ENCODE data around the gene NMNAT2. TPM values are rescaled to one million over a fixed set of nuclear protein-coding genes. Genes with fewer than 3 reads are reported as not detected.
"Not testable (repeated sequence)": the region's sequence is repeated elsewhere in the genome, so short reads cannot be mapped to it uniquely, and the experiment has no call there.

Gene NMNAT2
- polyA plus RNA-seq, 4 donors = 2.2 to 4.2 (median 3.6) TPM

DNA sequence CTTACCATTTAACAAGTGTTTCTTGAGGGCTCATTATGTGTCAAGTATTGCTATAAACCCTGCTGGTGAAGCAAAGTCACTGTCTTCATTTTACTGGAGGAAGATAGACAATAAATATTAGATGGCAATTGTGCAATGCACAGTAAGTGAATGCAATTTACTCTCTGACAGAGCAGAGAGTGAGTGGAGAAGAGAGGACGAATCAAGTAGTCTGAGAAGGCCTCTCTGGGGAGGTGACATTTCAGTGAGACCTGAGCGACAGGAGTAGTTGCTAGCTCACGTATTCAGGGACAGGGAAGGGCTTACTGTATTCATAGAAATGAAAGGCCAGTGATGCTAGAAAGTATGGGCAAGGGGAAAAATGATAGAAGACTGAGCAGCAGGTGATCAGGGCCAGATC is 1.2 kb upstream of the NMNAT2 start:
- no peak for DNase-seq (ENCODE audit: low read depth in 4 of 4, low spot score in 2 of 4)

GRCh38 chr1:183418696-183419095 is 516 bp upstream of the NMNAT2 start:
- DNase-seq (ENCODE audit: low read depth in 4 of 4, low spot score in 2 of 4) = no peak

GRCh38 chr1:183416850-183417771 is 1.1 kb downstream of the NMNAT2 start:
- peak; percentile 39 to 69 (median 56) for DNase-seq (ENCODE audit: low read depth in 4 of 4, low spot score in 2 of 4)

DNA sequence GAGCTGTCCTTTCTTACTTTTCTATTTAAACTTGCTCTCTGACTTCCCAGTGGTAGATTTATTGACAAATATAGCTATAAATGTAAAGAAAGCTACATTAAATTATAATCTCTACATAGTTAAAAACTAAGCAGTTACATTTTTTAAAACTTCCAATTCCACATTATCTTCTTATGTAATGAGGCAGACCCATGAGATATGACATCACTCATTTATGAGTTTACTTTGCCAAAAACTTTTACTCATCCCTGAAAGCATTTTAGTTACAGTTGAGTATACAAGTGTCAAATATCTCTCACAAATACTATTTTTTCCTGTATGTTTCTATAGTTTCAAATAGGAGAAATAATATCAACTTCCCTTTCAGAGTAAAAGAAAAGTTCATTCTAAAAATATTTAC is 3.8 kb downstream of the NMNAT2 start:
- no peak for DNase-seq (ENCODE audit: low read depth in 4 of 4, low spot score in 2 of 4)

DNA sequence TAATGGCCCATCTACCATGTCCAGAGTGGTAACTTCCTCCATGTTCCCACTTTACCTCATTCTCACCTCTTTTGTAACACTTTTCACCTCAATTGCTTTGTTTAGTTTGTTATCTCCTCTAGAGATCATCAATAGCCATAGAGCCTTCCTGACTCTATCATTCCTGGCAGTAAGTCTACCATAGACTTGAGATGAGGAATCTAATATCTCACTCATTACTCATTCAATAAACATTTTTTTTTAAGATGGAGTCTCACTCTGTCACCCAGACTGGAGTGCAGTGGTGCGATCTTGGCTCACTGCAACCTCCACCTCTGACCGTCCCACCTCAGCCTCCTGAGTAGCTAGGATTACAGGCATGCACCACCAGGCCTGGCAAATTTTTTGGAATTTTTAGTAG is 7.1 kb downstream of the NMNAT2 start:
- DNase-seq (ENCODE audit: low read depth in 4 of 4, low spot score in 2 of 4) = no peak

GRCh38 chr1:183407961-183408360 is 10.2 kb downstream of the NMNAT2 start:
- DNase-seq (ENCODE audit: low read depth in 4 of 4, low spot score in 2 of 4) = no peak

- no peak for DNase-seq (ENCODE audit: low read depth in 4 of 4, low spot score in 2 of 4)
Observed at GRCh38 chr1:183407474-183407873, 10.7 kb downstream of the NMNAT2 start.

- no peak for DNase-seq (ENCODE audit: low read depth in 4 of 4, low spot score in 2 of 4)
Observed at GRCh38 chr1:183404476-183404875, 13.7 kb downstream of the NMNAT2 start.

DNA sequence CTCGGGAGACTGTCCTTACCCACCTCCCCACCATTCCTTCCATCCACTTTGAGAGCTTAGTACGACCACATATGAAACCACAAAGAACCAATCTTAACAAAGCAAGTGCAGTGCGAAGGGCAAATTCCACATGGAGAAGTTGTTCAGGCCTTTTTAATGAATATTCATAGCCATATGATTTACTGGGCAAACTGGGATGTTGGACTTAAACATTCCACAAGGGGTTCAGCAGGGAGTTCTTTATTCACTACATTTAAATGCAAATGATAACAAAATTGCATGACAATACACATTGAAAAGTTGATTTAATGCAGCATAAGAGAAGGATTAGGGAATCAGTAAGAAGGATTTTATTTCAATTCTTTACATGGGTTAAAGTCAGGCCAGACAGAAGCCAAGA is 14.7 kb downstream of the NMNAT2 start:
- no peak for DNase-seq (ENCODE audit: low read depth in 4 of 4, low spot score in 2 of 4)

DNA sequence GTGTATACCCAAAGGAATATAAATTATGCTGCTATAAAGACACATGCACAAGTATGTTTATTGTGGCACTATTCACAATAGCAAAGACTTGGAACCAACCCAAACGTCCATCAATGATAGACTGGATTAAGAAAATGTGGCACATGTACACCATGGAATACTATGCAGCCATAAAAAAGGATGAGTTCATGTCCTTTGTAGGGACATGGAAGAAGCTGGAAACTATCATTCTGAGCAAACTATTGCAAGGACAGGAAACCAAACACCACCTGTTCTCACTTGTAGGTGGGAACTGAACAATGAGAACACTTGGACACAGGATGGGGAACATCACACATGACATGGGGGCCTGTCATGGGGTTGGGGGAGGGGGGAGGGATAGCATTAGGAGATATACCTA is 16.6 kb downstream of the NMNAT2 start:
- DNase-seq (ENCODE audit: low read depth in 4 of 4, low spot score in 2 of 4) = not testable (repeated sequence)

- DNase-seq (ENCODE audit: low read depth in 4 of 4, low spot score in 2 of 4) = no peak
Observed at GRCh38 chr1:183394435-183394834, 23.7 kb downstream of the NMNAT2 start.

DNA sequence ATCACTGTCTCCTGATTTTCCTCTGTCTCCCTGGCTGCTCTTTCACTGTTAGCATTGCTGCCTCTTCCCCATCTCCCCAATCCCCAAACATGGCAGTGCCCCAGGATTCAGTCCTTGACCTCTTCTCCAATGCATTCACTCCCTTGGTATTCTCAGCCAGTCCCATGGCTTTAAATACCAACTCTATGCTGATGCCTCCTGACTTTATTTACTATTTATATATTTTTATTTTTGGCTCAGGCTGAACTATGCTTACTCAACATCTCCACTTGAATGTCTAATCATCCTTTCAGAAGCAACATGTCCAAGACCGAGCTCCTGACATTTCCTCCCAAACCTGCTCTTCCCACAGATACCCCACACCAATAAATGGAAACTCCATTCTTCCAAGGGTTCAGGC is 26.3 kb downstream of the NMNAT2 start:
- DNase-seq (ENCODE audit: low read depth in 4 of 4, low spot score in 2 of 4) = no peak

DNA sequence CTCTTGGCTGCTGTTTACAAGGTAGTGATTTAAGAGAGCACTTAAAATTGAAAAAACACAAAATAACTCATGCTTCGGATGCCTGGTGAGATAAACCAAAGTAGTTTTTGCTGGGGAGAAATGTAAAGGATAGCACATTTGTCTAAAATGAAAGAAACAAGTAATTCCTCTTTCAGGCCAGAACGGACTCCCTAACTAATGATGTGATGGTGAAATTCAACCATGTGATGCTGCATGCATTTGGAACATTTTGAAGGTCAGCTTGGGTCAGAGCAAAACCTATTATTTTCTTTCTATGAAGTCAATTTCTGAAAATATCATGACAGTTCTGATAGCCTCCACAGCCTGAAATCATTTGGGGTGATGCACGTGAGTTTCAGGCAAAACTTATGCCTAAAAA is 27.6 kb downstream of the NMNAT2 start:
- no peak for DNase-seq (ENCODE audit: low read depth in 4 of 4, low spot score in 2 of 4)

- no peak for DNase-seq (ENCODE audit: low read depth in 4 of 4, low spot score in 2 of 4)
Observed at GRCh38 chr1:183388735-183389134, 29.4 kb downstream of the NMNAT2 start.

- no peak for DNase-seq (ENCODE audit: low read depth in 4 of 4, low spot score in 2 of 4)
Observed at GRCh38 chr1:183385340-183386144, 32.6 kb downstream of the NMNAT2 start.

DNA sequence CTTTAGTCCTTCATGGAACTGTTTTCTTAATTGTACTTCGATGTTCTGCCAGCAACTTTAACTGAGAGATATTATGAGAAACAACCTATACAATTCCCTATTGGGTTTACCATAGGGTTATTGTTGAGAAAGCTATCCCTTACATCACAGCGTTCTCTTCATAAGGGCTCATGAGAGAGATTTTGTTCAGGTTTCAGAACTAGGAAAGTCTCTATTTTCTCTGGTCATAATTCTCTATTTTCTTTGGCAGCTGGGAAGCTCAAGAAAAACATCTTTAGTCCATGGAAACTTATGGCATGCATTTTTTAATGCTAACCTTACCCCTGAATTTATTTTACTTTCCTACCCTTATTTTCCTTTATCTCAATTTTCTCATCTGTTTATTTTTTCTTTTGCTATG is 38.2 kb downstream of the NMNAT2 start:
- no peak for DNase-seq (ENCODE audit: low read depth in 4 of 4, low spot score in 2 of 4)

- no peak for DNase-seq (ENCODE audit: low read depth in 4 of 4, low spot score in 2 of 4)
Observed at GRCh38 chr1:183375381-183375780, 42.8 kb downstream of the NMNAT2 start.

- DNase-seq (ENCODE audit: low read depth in 4 of 4, low spot score in 2 of 4) = no peak
Observed at GRCh38 chr1:183374825-183375224, 43.4 kb downstream of the NMNAT2 start.

- no peak for DNase-seq (ENCODE audit: low read depth in 4 of 4, low spot score in 2 of 4)
Observed at GRCh38 chr1:183372586-183373230, 45.5 kb downstream of the NMNAT2 start.

DNA sequence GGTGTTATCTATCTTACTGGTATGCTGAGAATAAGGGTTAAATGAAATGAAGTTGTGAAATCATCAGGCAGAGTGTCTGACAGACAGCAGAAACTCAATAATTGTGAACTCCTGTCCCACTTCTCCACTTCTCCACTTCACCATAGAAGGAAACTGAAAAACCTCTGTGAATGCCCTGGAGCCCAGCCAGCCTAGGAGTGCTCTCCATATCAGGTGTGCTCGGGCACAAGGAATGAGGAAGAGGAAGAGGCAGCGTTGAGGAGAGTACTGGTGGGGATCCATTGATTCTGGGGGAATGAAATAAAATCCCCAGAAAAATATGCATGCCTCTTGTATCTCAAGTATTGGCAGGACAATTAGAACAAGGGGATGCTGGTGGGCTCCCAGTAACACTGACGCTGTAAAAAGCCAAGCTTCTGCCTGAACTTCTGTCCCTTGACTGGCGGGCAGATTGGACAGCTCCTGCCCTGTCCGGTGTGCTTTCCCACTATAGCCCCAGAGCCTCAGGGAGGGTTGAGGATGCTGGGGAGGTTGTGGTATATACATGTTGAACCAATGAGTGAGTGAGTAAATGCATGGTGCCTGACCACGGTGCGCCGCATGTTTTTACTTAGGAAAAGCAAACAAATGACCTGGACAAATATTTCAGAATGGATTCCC is 47.7 kb downstream of the NMNAT2 start:
- DNase-seq (ENCODE audit: low read depth in 4 of 4, low spot score in 2 of 4) = no peak

Measured in left renal cortex interstitium (tissue), 4 donors.